ENCODE data around the gene TRIM62.
"Not testable (repeated sequence)": the region's sequence is repeated elsewhere in the genome, so short reads cannot be mapped to it uniquely, and the experiment has no call there.

TRIM62 gene

GRCh38 chr1:33119532-33120217 is 62.2 kb downstream of the TRIM62 start:
- in situ Hi-C loops (cut with MboI; ENCODE audit: low pct_unique_long_range_greater_than_20kb, low sequenced_read_pairs, unreplicated experiment) = no loop called here
- no peak for DNase-seq (ENCODE audit: low spot score)
- TF ChIP-seq CTCF (IDR thresholded peaks at IDR 0.05; ENCODE audit: extremely low read depth, insufficient read depth, missing control alignments) = no peak

- no peak for TF ChIP-seq CTCF (IDR thresholded peaks at IDR 0.05; ENCODE audit: extremely low read depth, insufficient read depth, missing control alignments)
- no peak for DNase-seq (ENCODE audit: low spot score)
- in situ Hi-C loops (cut with MboI; ENCODE audit: low pct_unique_long_range_greater_than_20kb, low sequenced_read_pairs, unreplicated experiment) = no loop called here
Observed at GRCh38 chr1:33119050-33119449, 62.8 kb downstream of the TRIM62 start.

- DNase-seq (ENCODE audit: low spot score) = no peak
- no peak for TF ChIP-seq CTCF (IDR thresholded peaks at IDR 0.05; ENCODE audit: extremely low read depth, insufficient read depth, missing control alignments)
- in situ Hi-C loops (cut with MboI; ENCODE audit: low pct_unique_long_range_greater_than_20kb, low sequenced_read_pairs, unreplicated experiment) = no loop called here
Observed at GRCh38 chr1:33118274-33118673, 63.6 kb downstream of the TRIM62 start.

- in situ Hi-C loops (cut with MboI; ENCODE audit: low pct_unique_long_range_greater_than_20kb, low sequenced_read_pairs, unreplicated experiment) = no loop called here
- TF ChIP-seq CTCF (IDR thresholded peaks at IDR 0.05; ENCODE audit: extremely low read depth, insufficient read depth, missing control alignments) = no peak
Observed at GRCh38 chr1:33117440-33118085, 64.3 kb downstream of the TRIM62 start.

GRCh38 chr1:33111965-33112364 is 69.9 kb downstream of the TRIM62 start:
- in situ Hi-C loops (cut with MboI; ENCODE audit: low pct_unique_long_range_greater_than_20kb, low sequenced_read_pairs, unreplicated experiment) = no loop called here
- peak; percentile 37 for TF ChIP-seq CTCF (IDR thresholded peaks at IDR 0.05; ENCODE audit: extremely low read depth, insufficient read depth, missing control alignments)
- DNase-seq (ENCODE audit: low spot score) = no peak

More at GRCh38 chr1:33117440-33118085, 64.3 kb downstream of the TRIM62 start:
- no peak for DNase-seq (ENCODE audit: low spot score)

GRCh38 chr1:33110477-33110876 is 71.4 kb downstream of the TRIM62 start:
- no peak for DNase-seq (ENCODE audit: low spot score)
- TF ChIP-seq CTCF (IDR thresholded peaks at IDR 0.05; ENCODE audit: extremely low read depth, insufficient read depth, missing control alignments) = no peak
- in situ Hi-C loops (cut with MboI; ENCODE audit: low pct_unique_long_range_greater_than_20kb, low sequenced_read_pairs, unreplicated experiment) = no loop called here

- in situ Hi-C loops (cut with MboI; ENCODE audit: low pct_unique_long_range_greater_than_20kb, low sequenced_read_pairs, unreplicated experiment); DNase-seq (ENCODE audit: low spot score): not testable (repeated sequence)
Observed at GRCh38 chr1:33100119-33100415, 81.8 kb downstream of the TRIM62 start.

Measured in GM13977 (cell line).